Measurements from ENCODE around the gene GRB10.

GRB10 gene

GRCh38 chr7:50599385-50599784 lies 183.3 kb downstream of the GRB10 start:
- no peak overlapping the region for H3K4me3 ChIP-seq (ENCODE audit: low read depth, low read length)
- H3K27me3 ChIP-seq, result no peaks in the 10 kb centered on the region
- H3K36me3 ChIP-seq, result no peaks in the 10 kb centered on the region
- no peak for TF ChIP-seq CTCF (IDR thresholded peaks at IDR 0.05; ENCODE audit: low read depth, low read length)
- H3K4me1 ChIP-seq, result peaks cover 5% of the 10 kb centered on the region; the same call in 1 of the 2 replicates
- no peaks in the 10 kb centered on the region for H3K9me3 ChIP-seq
- DNase-seq, result no peak

GRCh38 chr7:50598460-50599343 lies 184.0 kb downstream of the GRB10 start:
- no peak for DNase-seq
- Histone ChIP-seq H3K4me3 (ENCODE audit: low read depth, low read length) (no peak overlapping the region), H3K9me3 (no peaks in the 10 kb centered on the region), H3K4me1 (peaks cover 2% of the 10 kb centered on the region; the same call in 1 of the 2 replicates), H3K27me3 (no peaks in the 10 kb centered on the region), H3K36me3 (no peaks in the 10 kb centered on the region)
- no peak for TF ChIP-seq CTCF (IDR thresholded peaks at IDR 0.05; ENCODE audit: low read depth, low read length)

GRCh38 chr7:50596484-50596883 lies 186.2 kb downstream of the GRB10 start:
- no peak for TF ChIP-seq CTCF (IDR thresholded peaks at IDR 0.05; ENCODE audit: low read depth, low read length)
- Histone ChIP-seq H3K36me3 (no peaks in the 10 kb centered on the region), H3K4me3 (ENCODE audit: low read depth, low read length) (no peak overlapping the region), H3K4me1 (no peaks in the 10 kb centered on the region), H3K9me3 (no peaks in the 10 kb centered on the region), H3K27me3 (no peaks in the 10 kb centered on the region)
- DNase-seq, result no peak

- Histone ChIP-seq H3K36me3 (no peaks in the 10 kb centered on the region), H3K4me1 (no peaks in the 10 kb centered on the region), H3K27me3 (no peaks in the 10 kb centered on the region), H3K9me3 (no peaks in the 10 kb centered on the region), H3K4me3 (ENCODE audit: low read depth, low read length) (no peak overlapping the region)
- peak; percentile 52 for DNase-seq
- peak; percentile 80 for TF ChIP-seq CTCF (IDR thresholded peaks at IDR 0.05; ENCODE audit: low read depth, low read length)
Observed at GRCh38 chr7:50595491-50596102, 187.1 kb downstream of the GRB10 start.

- Histone ChIP-seq H3K4me1 (no peaks in the 10 kb centered on the region), H3K9me3 (no peaks in the 10 kb centered on the region), H3K27me3 (no peaks in the 10 kb centered on the region), H3K36me3 (no peaks in the 10 kb centered on the region), H3K4me3 (ENCODE audit: low read depth, low read length) (no peak overlapping the region)
- TF ChIP-seq CTCF (IDR thresholded peaks at IDR 0.05; ENCODE audit: low read depth, low read length), result no peak
- DNase-seq, result no peak
Observed at GRCh38 chr7:50594734-50595485, 187.8 kb downstream of the GRB10 start.

Measured in BE2C (cell line).